Pons (tissue), 1 donor: ENCODE data around the gene SLCO4A1.

Experiments
- DNase-seq: peaks from one replicate; pipeline ENCODE4 v3.0.0-alpha.2; 2016; ENCODE audit warnings: low spot score

SLCO4A1 gene

DNA sequence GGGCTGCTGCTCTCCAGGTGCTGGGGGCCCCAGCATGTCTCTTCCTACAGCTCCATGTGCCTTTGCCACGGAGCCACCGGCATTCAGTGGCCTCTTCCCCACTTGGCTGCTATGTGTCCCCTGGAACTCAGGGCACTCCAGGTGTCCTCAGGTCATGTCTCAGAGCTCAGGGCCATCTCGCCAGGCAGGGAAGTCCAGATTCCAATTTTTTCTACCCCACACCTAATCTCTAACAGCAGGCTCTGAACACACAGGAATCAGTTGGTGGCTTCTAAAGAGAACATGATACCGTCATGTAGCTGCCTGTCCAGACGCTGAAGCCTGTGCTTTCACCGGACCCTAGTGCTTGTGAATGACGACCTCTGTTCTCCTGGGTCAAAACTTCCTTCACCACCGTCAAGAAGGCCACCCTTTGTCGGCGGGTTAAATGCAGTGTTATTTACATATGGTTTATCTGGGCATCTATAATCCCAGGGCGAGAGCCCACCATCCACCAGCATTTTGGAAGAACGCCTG is 4.2 kb upstream of the SLCO4A1 start:
- no peak for DNase-seq

GRCh38 chr20:62638679-62639406 is 3.5 kb upstream of the SLCO4A1 start:
- DNase-seq: no peak

DNA sequence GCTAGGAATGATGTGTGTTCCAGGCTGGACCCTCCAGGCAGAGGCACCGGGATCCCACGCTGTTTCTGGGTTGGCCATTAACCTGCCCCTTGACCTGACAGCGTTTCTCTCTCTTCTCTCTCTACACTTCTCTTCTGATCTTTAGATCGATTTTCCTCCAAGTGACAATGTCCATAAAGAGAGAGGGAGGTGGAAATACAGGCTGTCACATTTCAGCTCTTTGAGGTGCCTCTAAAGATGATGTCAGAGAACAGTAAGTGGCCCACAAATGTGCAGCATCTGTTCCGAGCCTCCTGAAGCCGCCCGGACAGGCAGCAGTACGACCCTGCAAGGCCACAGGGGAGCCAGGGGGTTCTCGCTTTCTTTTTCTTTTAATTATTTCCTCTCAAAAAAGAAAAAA is 2.5 kb upstream of the SLCO4A1 start:
- DNase-seq: no peak

DNA sequence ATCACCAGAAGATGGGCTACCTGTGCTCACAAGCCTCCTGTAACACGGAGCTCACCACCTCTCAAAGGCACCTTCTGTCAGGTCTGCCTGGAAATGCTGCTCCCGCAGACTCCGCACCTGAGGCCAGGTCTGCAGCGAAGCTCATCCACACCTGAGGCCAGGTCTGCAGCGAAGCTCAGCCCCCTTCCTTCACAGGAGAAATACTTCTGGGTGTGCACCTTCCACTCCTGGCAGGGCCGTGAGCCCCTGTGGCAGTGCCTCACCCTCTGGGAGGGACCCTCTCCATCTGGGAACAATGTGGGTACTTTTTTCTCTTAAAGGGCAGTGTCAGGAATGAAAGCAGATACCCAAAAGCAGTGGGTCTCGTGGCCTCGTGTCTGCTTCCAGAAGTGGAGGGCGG is 1.4 kb upstream of the SLCO4A1 start:
- DNase-seq: no peak

DNA sequence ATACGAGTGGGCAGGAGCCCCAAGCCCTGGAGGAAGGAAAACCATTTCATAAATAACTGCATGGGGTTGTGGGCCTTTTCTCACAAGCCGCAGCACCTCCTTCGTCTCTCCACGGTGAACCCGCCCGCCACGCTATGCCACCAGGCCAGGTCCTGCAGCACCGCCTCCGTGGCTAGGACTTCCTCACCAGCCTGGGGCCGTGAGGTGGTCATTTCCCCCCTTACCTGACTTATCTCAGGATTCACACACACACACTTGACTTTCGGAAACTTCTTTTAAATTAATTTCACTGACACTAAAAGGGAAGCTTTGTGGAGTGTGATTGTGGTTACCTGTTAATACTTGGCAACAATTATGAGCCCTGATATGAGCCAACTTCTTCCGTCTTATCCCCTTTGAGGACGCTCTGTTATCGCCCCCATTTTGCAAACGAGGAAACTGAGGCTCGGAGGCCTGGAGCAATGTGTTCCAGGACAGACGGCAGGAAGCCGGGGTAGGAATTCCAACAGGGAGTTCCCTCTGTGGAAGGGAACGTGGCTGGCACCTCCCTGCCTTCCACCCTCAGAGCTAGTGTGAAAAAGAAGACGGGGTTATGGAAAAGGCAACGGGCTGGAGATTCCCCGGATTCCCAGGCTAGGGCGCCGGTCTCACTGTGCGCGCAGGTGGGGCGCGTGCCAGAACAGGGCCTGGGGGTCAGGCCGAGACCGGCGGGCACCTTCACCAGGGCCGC is 817 bp upstream of the SLCO4A1 start:
- DNase-seq: no peak

GRCh38 chr20:62642666-62643520 is 590 bp downstream of the SLCO4A1 start:
- no peak for DNase-seq

DNA sequence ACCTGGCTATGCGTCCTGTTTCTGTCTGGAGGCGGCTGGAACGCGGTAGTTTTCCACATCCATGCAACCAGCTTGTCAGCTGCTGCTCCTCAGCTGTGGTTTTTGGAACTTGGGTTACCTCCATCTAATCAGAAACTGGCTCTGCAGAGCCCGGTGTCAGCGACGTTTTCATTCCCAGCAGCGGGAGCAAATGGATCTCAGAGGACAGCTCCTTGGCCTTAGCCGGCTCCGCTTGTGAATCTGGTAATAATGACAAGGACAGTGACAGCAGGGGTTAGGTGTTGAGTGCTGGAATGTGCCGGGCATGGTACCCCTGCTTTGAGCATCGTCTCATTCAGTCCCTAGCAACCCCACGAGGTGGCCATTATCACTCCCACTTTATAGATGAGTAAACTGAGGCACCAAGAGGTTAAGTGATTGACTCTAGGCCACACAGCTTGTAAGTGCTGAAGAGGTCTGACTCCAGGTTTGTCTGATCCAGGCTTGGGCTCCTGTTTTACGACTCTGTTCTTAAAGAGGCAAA is 1.3 kb downstream of the SLCO4A1 start:
- no peak for DNase-seq

- no peak for DNase-seq
Measured at GRCh38 chr20:62644044-62644795, 1.9 kb downstream of the SLCO4A1 start.

DNA sequence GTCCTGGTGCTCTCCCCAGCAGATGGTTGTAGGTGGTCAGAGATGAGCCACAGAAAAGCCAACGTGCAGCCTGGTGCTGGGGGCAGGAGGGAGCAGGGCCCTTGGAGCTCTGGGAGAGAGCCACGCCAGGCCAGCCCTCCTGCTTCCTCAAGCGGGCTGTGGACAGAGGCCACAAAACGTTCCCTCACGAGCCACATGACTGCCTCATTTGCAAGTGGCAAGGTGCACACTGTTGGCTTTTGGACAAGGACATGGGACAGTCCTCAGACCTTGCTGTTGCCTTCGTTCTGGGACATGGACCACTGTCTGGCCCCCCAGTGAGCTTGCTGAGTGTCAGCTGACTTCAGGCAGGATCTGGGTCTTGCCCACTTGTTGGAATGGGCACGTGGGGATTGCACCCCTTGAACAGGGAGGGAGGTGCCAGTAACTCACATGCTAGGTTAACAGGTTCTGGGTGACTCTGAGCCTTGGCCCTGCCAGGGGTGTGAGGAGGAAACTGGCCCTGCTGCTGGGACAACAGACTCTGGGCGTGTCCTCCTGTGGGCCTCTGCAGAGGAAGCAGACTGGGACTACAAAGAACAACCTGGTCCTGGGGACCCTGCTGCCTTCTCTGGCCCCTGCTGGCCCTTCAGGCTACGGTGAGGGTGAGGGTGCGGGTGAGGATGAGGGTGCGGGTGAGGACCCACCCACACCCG is 2.6 kb downstream of the SLCO4A1 start:
- no peak for DNase-seq

GRCh38 chr20:62645613-62646012 is 3.3 kb downstream of the SLCO4A1 start:
- no peak for DNase-seq

GRCh38 chr20:62646851-62647520 is 4.7 kb downstream of the SLCO4A1 start:
- DNase-seq: no peak

- no peak for DNase-seq
Measured at GRCh38 chr20:62647521-62648317, 5.4 kb downstream of the SLCO4A1 start.

GRCh38 chr20:62648318-62648995 is 6.2 kb downstream of the SLCO4A1 start:
- no peak for DNase-seq

GRCh38 chr20:62649140-62649539 is 6.8 kb downstream of the SLCO4A1 start:
- no peak for DNase-seq

DNA sequence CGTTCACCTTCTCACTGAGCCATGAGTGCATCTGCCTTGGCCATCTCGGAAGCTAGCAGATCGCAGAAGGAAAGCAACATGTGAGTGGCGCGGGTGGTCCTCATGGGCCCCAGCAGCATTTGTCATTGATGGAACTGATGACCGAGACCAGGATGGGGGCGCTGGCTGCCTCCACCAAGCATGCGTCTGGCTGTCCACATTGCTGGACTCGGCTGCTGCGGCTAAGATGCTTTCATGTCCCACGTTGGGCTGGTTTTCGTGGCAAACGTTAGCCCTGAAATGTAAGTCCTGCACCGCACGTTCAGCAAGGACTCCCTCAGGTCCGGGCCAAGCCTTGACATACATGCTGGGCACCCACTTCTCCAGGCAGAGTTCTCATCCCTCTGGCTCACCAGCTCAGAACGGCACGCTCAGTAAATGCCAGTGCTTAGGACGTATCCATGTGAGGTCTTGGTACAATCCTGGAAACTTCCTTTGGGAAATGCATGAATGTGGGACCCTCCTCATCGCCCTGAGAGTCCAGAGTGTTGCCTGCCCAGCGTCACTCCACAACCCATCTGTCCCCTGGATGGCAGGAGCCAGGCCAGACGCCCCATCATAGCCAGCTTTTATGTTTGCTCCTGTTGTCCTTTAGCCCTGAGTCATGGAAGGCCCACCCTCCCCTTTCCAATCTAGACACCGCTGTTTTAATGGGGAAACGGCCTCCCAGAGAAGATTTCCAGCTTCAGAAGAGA is 8.4 kb downstream of the SLCO4A1 start:
- DNase-seq: no peak

DNA sequence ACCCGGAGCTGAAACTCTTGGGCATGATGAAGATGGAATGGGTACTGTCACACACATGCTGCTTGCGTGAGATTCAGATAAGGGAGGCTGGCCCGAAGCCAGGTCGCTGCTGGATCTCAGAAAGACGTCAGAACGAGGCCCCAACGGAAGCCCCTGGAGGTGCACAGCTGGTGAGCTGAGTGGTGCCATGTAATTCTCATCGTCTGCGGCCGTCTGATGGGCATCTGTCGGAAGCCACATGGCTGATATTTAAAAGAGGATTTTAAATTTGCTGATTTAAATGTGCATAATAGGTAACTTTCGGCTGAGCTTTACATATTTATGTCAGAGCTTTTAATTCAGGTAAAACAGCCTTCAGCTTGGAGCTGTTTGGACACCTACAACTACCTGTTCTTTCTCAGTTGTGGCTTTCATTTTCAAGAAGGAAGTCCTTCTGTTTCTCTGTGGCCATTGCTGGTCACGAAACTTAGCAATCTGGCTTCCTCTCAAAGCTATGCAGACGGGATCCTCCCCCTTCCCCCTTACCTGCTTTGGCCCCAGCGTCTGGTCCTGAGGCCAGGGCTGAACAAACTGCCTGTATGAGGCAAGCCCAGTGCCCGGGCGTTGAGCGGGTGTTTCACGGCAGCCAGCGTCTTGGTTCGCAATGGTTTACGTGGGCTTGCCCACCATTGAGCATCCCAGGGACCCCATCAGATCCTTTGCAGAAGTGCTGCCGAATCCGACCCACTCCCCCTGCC is 9.2 kb downstream of the SLCO4A1 start:
- peak; percentile 26 for DNase-seq
